ENCODE results near the gene RGL3.
"Not testable (repeated sequence)": the region's sequence is repeated elsewhere in the genome, so short reads cannot be mapped to it uniquely, and the experiment has no call there.

RGL3 gene

DNA sequence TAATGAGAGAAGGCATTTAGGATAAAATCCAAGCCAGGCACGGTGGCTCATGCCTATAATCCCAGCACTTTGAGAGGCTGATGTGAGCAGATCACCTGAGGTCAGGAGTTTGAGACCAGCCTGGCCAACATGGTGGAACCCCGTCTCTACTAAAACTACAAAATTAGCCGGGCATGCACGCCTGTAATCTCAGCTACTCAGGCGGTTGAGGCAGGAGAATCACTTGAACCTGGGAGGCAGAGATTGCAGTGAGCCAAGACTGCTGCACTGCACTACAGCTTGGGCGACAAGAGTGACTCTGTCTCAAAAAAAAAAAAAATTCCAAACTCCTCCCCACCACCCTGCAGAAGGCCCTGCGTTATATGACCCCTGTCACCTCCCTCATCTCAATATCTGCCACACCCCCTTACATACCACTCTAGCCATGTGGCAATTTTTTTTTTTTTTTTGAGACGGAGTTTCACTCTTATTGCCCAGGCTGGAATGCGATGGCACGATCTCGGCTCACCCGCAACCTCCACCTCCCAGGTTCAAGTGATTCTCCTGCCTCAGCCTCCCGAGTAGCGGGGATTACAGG lies 39.8 kb downstream of the RGL3 start:
- DNase-seq, result not testable (repeated sequence)

GRCh38 chr19:11378319-11379189 lies 40.6 kb downstream of the RGL3 start:
- no peak for DNase-seq

DNA sequence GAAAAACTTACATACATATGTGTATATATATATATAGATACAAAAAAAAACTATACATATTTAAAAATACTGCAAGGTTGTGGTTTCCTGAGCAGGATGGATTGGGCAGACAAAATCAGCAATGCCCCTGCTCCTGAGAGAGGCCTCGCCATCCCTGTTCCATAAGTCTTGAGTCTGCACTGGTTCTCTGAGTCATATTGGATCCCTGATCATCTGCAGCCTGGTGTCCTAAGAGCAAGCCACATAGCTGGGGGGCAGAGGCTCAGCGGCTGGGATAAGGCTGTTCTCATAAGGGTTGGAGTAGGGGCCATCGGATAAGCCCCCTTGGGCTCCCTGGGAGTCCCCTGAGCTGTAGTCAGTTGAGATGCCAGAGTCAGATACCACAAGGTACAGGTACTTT lies 41.4 kb downstream of the RGL3 start:
- no peak for DNase-seq

- no peak for DNase-seq
Observed at GRCh38 chr19:11377237-11377636, 41.9 kb downstream of the RGL3 start.

- peak; percentile 79 for DNase-seq
Observed at GRCh38 chr19:11375143-11375948, 43.8 kb downstream of the RGL3 start.

DNA sequence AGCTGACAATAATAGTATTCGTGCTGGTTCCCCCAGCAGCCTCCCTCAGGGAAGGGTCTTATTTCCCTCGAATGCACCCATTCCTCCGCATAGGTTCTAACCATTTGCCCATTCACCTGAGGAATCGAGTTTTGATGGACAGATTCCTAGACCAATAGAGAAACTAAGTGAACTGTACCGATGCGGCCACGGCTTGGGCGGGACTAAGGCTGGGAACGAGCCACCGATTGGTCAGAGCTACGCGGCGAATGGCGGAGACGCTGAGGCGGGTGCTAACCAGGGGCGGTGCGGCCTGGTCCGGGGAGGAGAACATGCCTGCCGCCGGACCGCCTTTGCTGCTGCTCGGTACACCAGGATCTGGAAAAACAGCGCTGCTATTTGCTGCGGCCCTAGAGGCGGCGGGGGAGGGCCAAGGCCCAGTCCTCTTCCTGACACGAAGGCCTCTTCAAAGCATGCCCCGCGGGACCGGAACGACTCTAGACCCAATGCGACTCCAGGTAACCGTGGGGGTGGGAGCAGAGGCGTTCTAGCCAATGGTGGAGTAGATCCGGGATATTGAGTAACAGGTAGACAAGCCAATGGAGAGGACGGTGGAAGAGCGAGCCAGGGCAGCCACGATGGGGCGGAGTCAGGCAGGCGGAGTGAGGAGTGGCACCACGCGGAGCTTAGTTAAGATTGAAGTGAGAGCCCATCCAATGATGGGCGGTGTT lies 44.5 kb downstream of the RGL3 start, which contains the start of gene SWSAP1:
Gene SWSAP1 (plus strand): TSS at position 234 of the 710 bp plus-strand sequence. CDS start 15 bp downstream, at position 249.
- DNase-seq, result peak; percentile 99

GRCh38 chr19:11373885-11374432 lies 45.2 kb downstream of the RGL3 start:
- DNase-seq, result no peak

GRCh38 chr19:11373166-11373884 lies 45.8 kb downstream of the RGL3 start:
- no peak for DNase-seq

DNA sequence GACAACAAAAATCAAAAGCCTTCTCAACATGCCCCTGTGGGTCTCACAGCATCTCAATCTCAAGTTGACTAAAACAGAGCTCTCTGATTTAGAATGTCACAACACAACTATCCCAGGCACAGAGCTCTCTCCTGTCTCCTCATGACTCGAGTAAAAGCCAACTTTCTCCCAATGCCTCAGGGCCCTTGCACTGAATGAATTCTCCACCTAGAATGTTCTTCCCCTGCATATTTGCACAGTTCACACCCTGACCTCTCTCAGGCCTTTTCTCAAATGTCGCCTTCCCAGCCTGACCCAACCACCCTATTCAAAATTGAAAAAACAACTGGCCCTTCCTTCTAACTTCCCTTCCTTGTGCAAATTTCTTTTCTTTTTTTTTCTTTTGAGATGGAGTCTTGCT lies 48.4 kb downstream of the RGL3 start:
- DNase-seq, result no peak

GRCh38 chr19:11367528-11367927 lies 51.6 kb downstream of the RGL3 start:
- no peak for DNase-seq

DNA sequence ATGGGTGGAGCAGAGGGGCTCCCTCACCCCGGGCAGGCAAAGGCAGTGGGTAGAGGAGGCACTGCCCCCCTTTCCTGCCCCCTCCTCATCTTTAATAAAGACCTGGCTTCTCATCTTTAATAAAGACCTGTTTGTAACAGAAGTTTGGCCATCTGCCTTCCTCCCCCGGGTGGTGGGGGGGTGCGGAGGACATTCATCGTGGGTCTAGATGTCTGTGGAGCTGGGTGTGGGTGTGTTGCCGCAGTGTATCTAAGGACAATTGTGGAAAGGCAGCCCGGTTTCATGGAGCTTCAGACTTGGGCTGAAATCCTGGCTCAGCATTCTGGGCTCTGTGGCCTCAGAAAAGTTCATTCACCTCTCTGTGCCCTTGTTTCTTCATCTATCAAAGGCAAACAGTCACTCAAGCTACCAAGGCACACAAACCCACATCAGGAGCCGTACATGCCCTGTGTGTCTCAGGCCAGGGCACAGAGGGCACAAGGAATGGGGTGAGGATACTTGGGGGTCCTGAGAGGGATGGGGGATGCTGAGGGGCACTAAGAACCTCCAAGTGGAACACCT lies 53.5 kb downstream of the RGL3 start:
- DNase-seq, result no peak

DNA sequence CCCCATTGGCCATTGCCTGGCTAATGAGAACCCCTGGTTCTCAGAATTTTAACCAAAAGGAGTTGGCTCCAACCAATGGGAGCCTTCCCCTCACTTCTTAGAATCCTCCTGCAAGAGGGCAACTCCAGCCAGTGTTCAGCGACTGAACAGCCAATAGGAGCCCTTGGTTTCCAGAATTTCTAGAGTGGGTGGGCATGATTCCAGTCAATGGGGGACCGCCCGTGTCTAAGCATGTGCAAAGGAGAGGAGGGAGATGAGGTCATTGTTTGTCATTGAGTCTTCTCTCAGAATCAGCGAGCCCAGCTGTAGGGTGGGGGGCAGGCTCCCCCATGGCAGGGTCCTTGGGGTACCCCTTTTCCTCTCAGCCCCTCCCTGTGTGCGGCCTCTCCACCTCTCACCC lies 54.2 kb downstream of the RGL3 start:
- DNase-seq, result no peak

DNA sequence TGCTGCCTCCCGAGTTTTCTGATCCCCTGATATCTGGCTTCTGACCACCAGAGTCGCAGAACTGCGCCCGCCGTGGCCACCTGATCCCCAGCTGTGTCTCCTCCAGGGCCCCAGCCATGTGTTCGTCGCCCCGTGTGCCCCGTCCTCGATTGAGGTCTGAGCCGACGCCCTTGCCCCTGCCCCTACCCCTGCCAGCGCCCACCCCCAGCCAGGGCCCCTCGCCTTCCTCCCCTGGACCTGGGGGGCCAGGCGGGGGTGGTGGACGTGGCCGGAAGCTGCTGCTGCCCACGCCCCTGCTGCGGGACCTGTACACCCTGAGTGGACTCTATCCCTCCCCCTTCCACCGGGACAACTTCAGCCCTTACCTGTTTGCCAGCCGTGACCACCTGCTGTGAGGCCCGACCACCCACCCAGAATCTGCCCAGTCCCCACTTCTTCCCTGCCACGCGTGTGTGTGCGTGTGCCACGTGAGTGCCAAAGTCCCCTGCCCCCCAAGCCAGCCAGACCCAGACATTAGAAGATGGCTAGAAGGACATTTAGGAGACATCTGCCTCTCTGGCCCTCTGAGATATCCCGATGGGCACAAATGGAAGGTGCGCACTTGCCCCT lies 54.7 kb downstream of the RGL3 start:
- DNase-seq, result no peak

GRCh38 chr19:11363881-11364280 lies 55.2 kb downstream of the RGL3 start:
- DNase-seq, result no peak

DNA sequence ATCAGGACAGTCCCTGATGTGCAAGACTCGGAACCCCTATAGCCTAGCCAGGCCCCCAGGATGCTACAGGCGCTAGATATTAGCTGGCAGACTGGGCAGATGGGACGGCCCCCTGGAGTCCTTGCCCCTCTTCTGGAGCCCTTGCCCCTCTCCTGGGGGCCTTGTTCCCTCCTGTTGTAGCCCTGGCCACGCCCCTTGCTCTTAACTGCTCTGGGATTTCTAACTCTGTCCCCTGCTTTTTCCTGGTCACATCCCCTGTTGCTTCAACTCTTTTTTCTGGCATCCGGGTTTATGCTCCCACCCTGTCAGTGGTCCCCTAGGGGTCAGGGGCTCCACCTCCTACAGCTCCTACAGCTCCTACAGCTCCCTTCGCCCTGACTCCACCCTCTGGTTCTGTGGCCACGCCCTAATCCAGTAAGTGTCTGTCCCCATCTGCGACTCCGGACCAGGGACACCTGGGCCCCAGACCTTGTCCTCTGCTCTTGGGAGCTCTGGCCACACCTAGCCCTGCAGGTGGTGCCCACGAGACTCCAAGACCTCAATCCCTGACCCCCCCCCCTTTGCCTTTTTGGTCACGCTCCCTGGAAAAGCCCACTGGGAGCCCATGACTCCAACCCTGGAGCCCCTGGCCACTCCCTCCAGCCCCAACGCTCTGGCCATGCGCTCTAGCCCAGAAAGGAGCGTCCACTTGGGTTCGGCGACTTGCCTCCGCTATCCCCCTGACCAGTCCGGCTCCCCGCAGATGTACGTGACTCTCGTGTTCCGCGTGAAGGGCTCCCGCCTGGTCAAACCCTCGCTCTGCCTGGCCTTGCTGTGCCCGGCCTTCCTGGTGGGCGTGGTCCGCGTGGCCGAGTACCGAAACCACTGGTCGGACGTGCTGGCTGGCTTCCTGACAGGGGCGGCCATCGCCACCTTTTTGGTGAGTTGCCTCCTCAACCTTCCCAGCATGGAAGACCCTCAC lies 57.1 kb downstream of the RGL3 start:
- no peak for DNase-seq

GRCh38 chr19:11361037-11361770 lies 57.9 kb downstream of the RGL3 start:
- DNase-seq, result no peak

DNA sequence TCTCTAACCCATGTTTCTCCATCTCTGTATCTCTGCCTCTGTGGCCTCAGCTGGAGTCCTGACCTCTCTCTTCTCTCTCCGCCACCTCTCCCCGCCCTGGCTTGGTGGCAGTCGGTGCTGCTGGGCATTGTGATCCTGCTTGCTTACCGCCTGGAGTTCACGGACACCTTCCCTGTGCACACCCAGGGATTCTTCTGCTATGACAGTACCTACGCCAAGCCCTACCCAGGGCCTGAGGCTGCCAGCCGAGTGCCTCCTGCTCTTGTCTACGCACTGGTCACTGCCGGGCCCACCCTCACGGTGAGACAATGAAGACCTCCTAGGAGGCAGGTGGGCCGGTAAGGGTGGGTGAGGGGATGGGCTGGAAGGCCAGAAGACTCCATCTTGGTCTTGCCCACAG lies 59.7 kb downstream of the RGL3 start:
- DNase-seq, result no peak

GRCh38 chr19:11356676-11357550 lies 62.2 kb downstream of the RGL3 start:
- DNase-seq, result no peak
